Measurements from ENCODE around the gene KCNQ2.

GRCh38 chr20:63362436-63363009, 109.9 kb downstream of the KCNQ2 start:
- TF ChIP-seq POLR2A (IDR thresholded peaks at IDR 0.05) = no peak
- TF ChIP-seq, protein P1, sequence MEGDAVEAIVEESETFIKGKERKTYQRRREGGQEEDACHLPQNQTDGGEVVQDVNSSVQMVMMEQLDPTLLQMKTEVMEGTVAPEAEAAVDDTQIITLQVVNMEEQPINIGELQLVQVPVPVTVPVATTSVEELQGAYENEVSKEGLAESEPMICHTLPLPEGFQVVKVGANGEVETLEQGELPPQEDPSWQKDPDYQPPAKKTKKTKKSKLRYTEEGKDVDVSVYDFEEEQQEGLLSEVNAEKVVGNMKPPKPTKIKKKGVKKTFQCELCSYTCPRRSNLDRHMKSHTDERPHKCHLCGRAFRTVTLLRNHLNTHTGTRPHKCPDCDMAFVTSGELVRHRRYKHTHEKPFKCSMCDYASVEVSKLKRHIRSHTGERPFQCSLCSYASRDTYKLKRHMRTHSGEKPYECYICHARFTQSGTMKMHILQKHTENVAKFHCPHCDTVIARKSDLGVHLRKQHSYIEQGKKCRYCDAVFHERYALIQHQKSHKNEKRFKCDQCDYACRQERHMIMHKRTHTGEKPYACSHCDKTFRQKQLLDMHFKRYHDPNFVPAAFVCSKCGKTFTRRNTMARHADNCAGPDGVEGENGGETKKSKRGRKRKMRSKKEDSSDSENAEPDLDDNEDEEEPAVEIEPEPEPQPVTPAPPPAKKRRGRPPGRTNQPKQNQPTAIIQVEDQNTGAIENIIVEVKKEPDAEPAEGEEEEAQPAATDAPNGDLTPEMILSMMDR (IDR thresholded peaks at IDR 0.05 in 8 of 11, conservative IDR thresholded peaks at IDR 0.05 in 3 of 11) = no peak

Data from spleen (tissue), 7 donors.